H1 (cell line): ENCODE measurements around the gene LIX1L. TPM values are rescaled to one million over a fixed set of nuclear protein-coding genes. Genes with fewer than 3 reads are reported as not detected.
A peak's percentile ranks its signal among the peaks of the same experiment; 100 is the strongest.

ENCODE experiments used
- JUND ChIP-seq: IDR thresholded peaks from 2 replicates; pipeline ENCODE4 v1.6.1; 2011; ENCODE audit warnings: mild to moderate bottlenecking, improper control_type of control experiment, low read length
- TEAD4 ChIP-seq: IDR thresholded peaks from 2 replicates; pipeline ENCODE4 v1.6.1; 2012; ENCODE audit warnings: low read depth, low read length, inconsistent platforms, mixed read lengths
- polyA plus RNA-seq, 7 experiments: library from polyadenylated mRNA; depleted of rRNA in 3 of 7; stranded (reverse) in 5 of 7; unstranded in 2 of 7; fragments of >200 nt in 5 of 7; fragments of 200-250 nt in 2 of 7; gene quantifications; 1 replicate in 5 of 7; 2 replicates in 1 of 7; 4 replicates in 1 of 7; pipeline versions ENCODE4 v1.2.1 to v1.2.3, GENCODE V29; 2011 to 2013; ENCODE audit warnings: missing spikeins in 2 of 7, mixed read lengths in 2 of 7
- total RNA-seq: library from RNA; stranded (reverse); fragmentation: NEBNext Ultra II Directional; extraction: Animal tissue kit (Norgen Biotek cat#: 25700); gene quantifications from 2 replicates; pipeline ENCODE4 v1.2.1, GENCODE V29; 2021
- TF ChIP-seq, protein P1 (sequence below): IDR thresholded peaks from 2 replicates; pipeline ENCODE4 v1.6.1; 2012; ENCODE audit warnings: inconsistent platforms

LIX1L gene
- total and polyA plus RNA-seq, 2 of the 8 experiments (the other 6 are each of a cell fraction or from before 2014, with no cell fraction given), result 2.9 to 3.7 TPM

DNA sequence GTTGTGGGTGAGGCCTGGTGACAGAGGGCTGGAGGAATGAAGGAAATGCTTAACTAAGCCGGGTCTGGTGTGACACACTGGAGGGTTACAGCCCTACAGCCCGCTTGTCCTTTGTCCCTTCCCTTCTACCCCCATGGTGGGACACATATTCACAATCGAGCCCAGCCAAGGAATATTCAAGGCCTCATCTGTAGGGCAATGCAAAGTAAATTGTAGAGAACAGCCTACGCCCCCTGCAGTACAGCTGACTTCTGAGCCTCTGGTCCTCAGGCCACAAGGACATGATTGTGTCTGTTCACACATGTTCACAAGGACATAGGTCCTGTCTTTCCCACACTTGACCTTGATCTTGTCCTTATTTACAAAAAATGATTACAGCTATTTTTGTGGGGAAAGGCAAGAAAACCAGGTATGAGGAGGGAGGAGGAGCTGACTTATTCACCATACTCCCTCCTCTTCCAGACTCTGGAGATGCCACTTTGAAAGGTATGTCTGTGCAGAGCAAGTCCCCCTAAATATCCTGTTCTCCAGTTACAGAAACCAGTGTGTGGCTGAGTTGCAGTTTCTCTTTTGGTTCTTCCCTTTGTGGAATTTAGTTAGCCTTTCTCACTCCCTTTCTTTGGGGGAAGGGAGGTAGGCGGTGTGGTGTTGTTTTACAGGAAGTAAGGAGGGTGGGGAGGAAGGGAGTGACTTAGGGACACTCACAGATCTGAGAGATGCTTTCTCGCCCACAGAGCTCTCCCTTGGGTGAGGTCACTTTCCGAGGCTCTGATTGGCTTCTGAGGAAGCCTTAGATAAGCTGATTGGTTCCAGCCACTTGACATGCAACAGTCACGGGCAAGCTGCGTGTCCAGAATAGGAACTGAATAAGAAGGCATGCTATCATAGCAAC, 21.3 kb upstream of the LIX1L start (continued):
- TF ChIP-seq, protein P1, sequence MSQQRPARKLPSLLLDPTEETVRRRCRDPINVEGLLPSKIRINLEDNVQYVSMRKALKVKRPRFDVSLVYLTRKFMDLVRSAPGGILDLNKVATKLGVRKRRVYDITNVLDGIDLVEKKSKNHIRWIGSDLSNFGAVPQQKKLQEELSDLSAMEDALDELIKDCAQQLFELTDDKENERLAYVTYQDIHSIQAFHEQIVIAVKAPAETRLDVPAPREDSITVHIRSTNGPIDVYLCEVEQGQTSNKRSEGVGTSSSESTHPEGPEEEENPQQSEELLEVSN, result no peak
- TF ChIP-seq JUND (peak; percentile 90), TEAD4 (peak; percentile 48)
